Keratinocyte (primary cell): ENCODE data around the gene CD34. TPM values are rescaled to one million over a fixed set of nuclear protein-coding genes. Genes with fewer than 3 reads are reported as not detected.

ENCODE experiments used
- DNase-seq: peaks from one replicate; pipeline ENCODE4 v3.0.0-alpha.2; 2011; ENCODE audit warnings: low read depth, missing footprints, low spot score
- FAIRE-seq: peaks from 2 replicates; lab custom pipeline; 2011; peaks lifted over from hg19 to GRCh38; lab: Jason Lieb, UNC
- H2AFZ ChIP-seq: 2 replicates; pipeline ENCODE4 v1.6.0; 2012; ENCODE audit warnings: low read length, control low read depth, inconsistent platforms; ENCODE audit not compliant: control insufficient read depth
- H3K27ac ChIP-seq: 2 replicates; pipeline ENCODE4 v1.5.1; 2011; ENCODE audit warnings: low read length; ENCODE audit not compliant: control insufficient read depth, insufficient read depth
- H3K27me3 ChIP-seq: 3 replicates; pipeline ENCODE4 v1.6.0; 2011; ENCODE audit warnings: low read length; ENCODE audit not compliant: control insufficient read depth, insufficient read depth; ENCODE audit errors: extremely low read depth
- H3K36me3 ChIP-seq, 2 experiments: 2 replicates in 1 of 2; 3 replicates in 1 of 2; pipeline ENCODE4 v1.5.1; 2011; ENCODE audit warnings: low read length in 2 of 2, mild to moderate bottlenecking in 1 of 2; ENCODE audit not compliant: control insufficient read depth in 2 of 2, insufficient read depth in 2 of 2; ENCODE audit errors: extremely low read depth in 1 of 2
- H3K4me1 ChIP-seq: 3 replicates; pipeline ENCODE4 v1.5.1; 2011; ENCODE audit warnings: low read length; ENCODE audit not compliant: control insufficient read depth, insufficient read depth; ENCODE audit errors: extremely low read depth
- H3K4me2 ChIP-seq: 3 replicates; pipeline ENCODE4 v1.6.0; 2011; ENCODE audit warnings: low read depth, low read length; ENCODE audit not compliant: control insufficient read depth, insufficient read depth; ENCODE audit errors: extremely low read depth
- H3K4me3 ChIP-seq, 3 experiments: fragments of 200-600 bp in 1 of 3; sonication (generic) in 1 of 3; 2 replicates in 2 of 3; 3 replicates in 1 of 3; pipeline ENCODE4 v1.5.1; 2011 to 2016; ENCODE audit warnings: low read length in 3 of 3, mild to moderate bottlenecking in 3 of 3, control low read depth in 2 of 3, inconsistent platforms in 1 of 3, low read depth in 1 of 3, mixed read lengths in 1 of 3, mixed run types in 1 of 3, moderate library complexity in 1 of 3; ENCODE audit not compliant: control insufficient read depth in 2 of 3, insufficient read depth in 2 of 3; ENCODE audit errors: extremely low read depth in 1 of 3
- H3K79me2 ChIP-seq: 2 replicates; pipeline ENCODE4 v1.6.0; 2012; ENCODE audit warnings: low read length; ENCODE audit not compliant: control insufficient read depth, insufficient read depth
- H3K9ac ChIP-seq: 3 replicates; pipeline ENCODE4 v1.6.0; 2011; ENCODE audit warnings: low read length; ENCODE audit not compliant: control insufficient read depth, insufficient read depth; ENCODE audit errors: extremely low read depth
- H3K9me1 ChIP-seq: 3 replicates; pipeline ENCODE4 v1.6.0; 2011; ENCODE audit warnings: low read length; ENCODE audit not compliant: control insufficient read depth, insufficient read depth; ENCODE audit errors: extremely low read depth
- H3K9me3 ChIP-seq: 2 replicates; pipeline ENCODE4 v1.5.1; 2012; ENCODE audit warnings: low read depth, low read length; ENCODE audit not compliant: control insufficient read depth
- H4K20me1 ChIP-seq: 3 replicates; pipeline ENCODE4 v1.6.0; 2011; ENCODE audit warnings: low read length; ENCODE audit not compliant: control insufficient read depth, insufficient read depth; ENCODE audit errors: extremely low read depth
- CTCF ChIP-seq, 3 experiments: IDR thresholded peaks in 1 of 3; conservative IDR thresholded peaks in 1 of 3; optimal IDR thresholded peaks in 1 of 3; 2 replicates in 2 of 3; 3 replicates in 1 of 3; pipeline versions ENCODE3 to v1.5.1; 2011; ENCODE audit warnings: low read length in 3 of 3, mild to moderate bottlenecking in 3 of 3, moderate library complexity in 2 of 3, control low read depth in 1 of 3, inconsistent platforms in 1 of 3; ENCODE audit not compliant: insufficient read depth in 2 of 3; ENCODE audit errors: extremely low read depth in 1 of 3
- EZH2 ChIP-seq: IDR thresholded peaks from one replicate; pipeline ENCODE4 v1.6.1; 2012; ENCODE audit warnings: inconsistent platforms, mild to moderate bottlenecking, low read length, moderate library complexity
- dilution Hi-C: fragments of 300-500 bp; cut with MboI; formaldehyde crosslinking; loops from one replicate; pipeline ENCODE4 v1.7.0; 2020; ENCODE audit warnings: low sequenced_read_pairs; ENCODE audit not compliant: extremely low pct_ligation_motif_present
- polyA plus RNA-seq, 5 experiments: library from polyadenylated mRNA; depleted of rRNA in 3 of 5; stranded (reverse) in 3 of 5; stranded (forward) in 1 of 5; unstranded in 1 of 5; fragments of >200 nt; gene quantifications; 1 replicate in 1 of 5; 2 replicates in 3 of 5; 3 replicates in 1 of 5; pipeline versions ENCODE4 v1.2.1 to v1.2.3, GENCODE V29; 2011 to 2012; ENCODE audit warnings: missing spikeins in 2 of 5, low read depth in 1 of 5, low replicate concordance in 1 of 5

CD34 gene
- polyA plus RNA-seq, 1 donor (not counting 4 experiments of a cell fraction or from before 2014, with no cell fraction given) = 0.03 TPM

DNA sequence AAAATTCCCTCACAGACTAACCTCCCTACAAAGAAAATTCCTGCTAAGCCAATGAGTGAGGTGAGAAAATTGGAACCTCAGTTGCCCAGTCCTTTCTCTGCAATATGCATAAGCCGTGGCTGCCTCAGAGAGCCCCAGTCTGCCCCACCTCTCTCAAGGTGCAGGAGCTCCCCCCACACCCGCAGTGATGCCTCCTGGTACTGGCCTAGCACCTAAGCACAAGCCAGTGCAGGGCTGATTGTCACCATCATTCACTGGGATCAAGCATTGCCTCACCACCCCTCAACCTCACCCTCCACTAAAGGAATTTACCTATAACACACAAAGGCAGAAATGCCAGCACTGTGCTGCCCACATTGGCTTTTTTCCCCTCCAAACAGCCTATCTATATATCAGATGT, 56.9 kb downstream of the CD34 start:
- no peak overlapping the region for H3K4me2 ChIP-seq
- H3K27ac ChIP-seq = no peak overlapping the region
- no peaks in the 10 kb centered on the region for H3K27me3 ChIP-seq
- no peaks in the 10 kb centered on the region for H3K9me1 ChIP-seq
- no peak for TF ChIP-seq CTCF (optimal IDR thresholded peaks at IDR 0.05 in 1 of 3, IDR thresholded peaks at IDR 0.05 in 1 of 3, conservative IDR thresholded peaks at IDR 0.05 in 1 of 3; ENCODE audit: extremely low read depth in 1 of 3, insufficient read depth in 2 of 3, low read length in 3 of 3)
- TF ChIP-seq EZH2 = no peak
- H2AFZ ChIP-seq = no peak overlapping the region
- peaks cover 12% of the 10 kb centered on the region for H3K4me1 ChIP-seq
- DNase-seq (no peak), FAIRE-seq (no peak)
- H3K36me3 ChIP-seq = peaks cover 18 to 36% of the 10 kb centered on the region in 2 experiments
- no peak overlapping the region for H3K9ac ChIP-seq
- dilution Hi-C loops = no loop called here
- H3K79me2 ChIP-seq = peaks cover 82% of the 10 kb centered on the region
- H3K9me3 ChIP-seq = no peaks in the 10 kb centered on the region
- no peak overlapping the region for H3K4me3 ChIP-seq
- no peaks in the 10 kb centered on the region for H4K20me1 ChIP-seq

GRCh38 chr1:207853372-207853757, 57.6 kb downstream of the CD34 start:
- H4K20me1 ChIP-seq = no peaks in the 10 kb centered on the region
- no peak overlapping the region for H2AFZ ChIP-seq
- H3K79me2 ChIP-seq = peaks cover 76% of the 10 kb centered on the region
- H3K9ac ChIP-seq = no peak overlapping the region
- H3K9me1 ChIP-seq = no peaks in the 10 kb centered on the region
- H3K36me3 ChIP-seq = peaks cover 18 to 33% of the 10 kb centered on the region in 2 experiments
- no peak overlapping the region for H3K4me2 ChIP-seq
- no peaks in the 10 kb centered on the region for H3K9me3 ChIP-seq
- FAIRE-seq (no peak), DNase-seq (no peak)
- H3K4me3 ChIP-seq = no peak overlapping the region
- TF ChIP-seq EZH2 (no peak), CTCF (optimal IDR thresholded peaks at IDR 0.05 in 1 of 3, IDR thresholded peaks at IDR 0.05 in 1 of 3, conservative IDR thresholded peaks at IDR 0.05 in 1 of 3; ENCODE audit: extremely low read depth in 1 of 3, insufficient read depth in 2 of 3, low read length in 3 of 3) (no peak)
- no peak overlapping the region for H3K27ac ChIP-seq
- H3K4me1 ChIP-seq = peaks cover 18% of the 10 kb centered on the region
- no peaks in the 10 kb centered on the region for H3K27me3 ChIP-seq
- dilution Hi-C loops = no loop called here
